ENCODE data around the gene ZNF32.

The ZNF32 gene

DNA sequence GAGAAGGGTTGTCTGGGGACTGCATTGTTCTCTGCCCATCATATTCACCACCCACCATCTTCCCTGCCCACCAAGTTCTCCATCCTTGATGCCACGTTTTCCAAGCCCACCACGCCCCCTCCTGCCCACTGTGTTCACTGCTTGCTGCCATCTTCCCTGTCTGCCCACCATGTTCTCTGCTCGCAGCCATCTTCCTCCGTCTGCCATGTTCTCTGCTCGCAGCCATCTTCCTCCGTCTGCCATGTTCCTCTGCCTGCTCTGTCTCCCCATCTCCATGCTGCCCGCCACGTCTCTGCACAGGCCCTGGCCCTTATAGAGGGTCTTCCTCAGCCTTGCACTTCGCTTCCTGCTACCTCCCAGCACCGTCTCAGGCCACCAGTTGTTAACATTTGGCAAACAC lies 30.0 kb upstream of the ZNF32 start:
- H3K27ac ChIP-seq (replicated peaks): no peak overlapping the region
- DNase-seq (ENCODE audit: low read depth in 1 of 2, low spot score in 1 of 2): no peak
- TF ChIP-seq SPI1 (IDR thresholded peaks at IDR 0.05; ENCODE audit: borderline replicate concordance, low read depth) (no peak), GABPA (IDR thresholded peaks at IDR 0.05; ENCODE audit: low read depth) (no peak), POLR2AphosphoS5 (IDR thresholded peaks at IDR 0.05; ENCODE audit: low read depth) (no peak), REST (IDR thresholded peaks at IDR 0.05; ENCODE audit: insufficient replicate concordance, low read depth) (no peak)
- TF ChIP-seq, protein P1, sequence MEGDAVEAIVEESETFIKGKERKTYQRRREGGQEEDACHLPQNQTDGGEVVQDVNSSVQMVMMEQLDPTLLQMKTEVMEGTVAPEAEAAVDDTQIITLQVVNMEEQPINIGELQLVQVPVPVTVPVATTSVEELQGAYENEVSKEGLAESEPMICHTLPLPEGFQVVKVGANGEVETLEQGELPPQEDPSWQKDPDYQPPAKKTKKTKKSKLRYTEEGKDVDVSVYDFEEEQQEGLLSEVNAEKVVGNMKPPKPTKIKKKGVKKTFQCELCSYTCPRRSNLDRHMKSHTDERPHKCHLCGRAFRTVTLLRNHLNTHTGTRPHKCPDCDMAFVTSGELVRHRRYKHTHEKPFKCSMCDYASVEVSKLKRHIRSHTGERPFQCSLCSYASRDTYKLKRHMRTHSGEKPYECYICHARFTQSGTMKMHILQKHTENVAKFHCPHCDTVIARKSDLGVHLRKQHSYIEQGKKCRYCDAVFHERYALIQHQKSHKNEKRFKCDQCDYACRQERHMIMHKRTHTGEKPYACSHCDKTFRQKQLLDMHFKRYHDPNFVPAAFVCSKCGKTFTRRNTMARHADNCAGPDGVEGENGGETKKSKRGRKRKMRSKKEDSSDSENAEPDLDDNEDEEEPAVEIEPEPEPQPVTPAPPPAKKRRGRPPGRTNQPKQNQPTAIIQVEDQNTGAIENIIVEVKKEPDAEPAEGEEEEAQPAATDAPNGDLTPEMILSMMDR (IDR thresholded peaks at IDR 0.05; ENCODE audit: insufficient read depth, low read length): no peak
- no peak overlapping the region for H3K4me3 ChIP-seq (replicated peaks; ENCODE audit: insufficient read depth, low read length)
- no peaks in the 10 kb centered on the region for H3K27me3 ChIP-seq (ENCODE audit: insufficient read depth, poor library complexity, severe bottlenecking)

GRCh38 chr10:43676901-43677300 lies 28.2 kb upstream of the ZNF32 start:
- Histone ChIP-seq H3K27me3 (ENCODE audit: insufficient read depth, poor library complexity, severe bottlenecking) (peaks cover 4% of the 10 kb centered on the region), H3K4me3 (replicated peaks; ENCODE audit: insufficient read depth, low read length) (no peak overlapping the region), H3K27ac (replicated peaks) (no peak overlapping the region)
- no peak for DNase-seq (ENCODE audit: low read depth in 1 of 2, low spot score in 1 of 2)
- TF ChIP-seq GABPA (IDR thresholded peaks at IDR 0.05; ENCODE audit: low read depth): no peak

DNA sequence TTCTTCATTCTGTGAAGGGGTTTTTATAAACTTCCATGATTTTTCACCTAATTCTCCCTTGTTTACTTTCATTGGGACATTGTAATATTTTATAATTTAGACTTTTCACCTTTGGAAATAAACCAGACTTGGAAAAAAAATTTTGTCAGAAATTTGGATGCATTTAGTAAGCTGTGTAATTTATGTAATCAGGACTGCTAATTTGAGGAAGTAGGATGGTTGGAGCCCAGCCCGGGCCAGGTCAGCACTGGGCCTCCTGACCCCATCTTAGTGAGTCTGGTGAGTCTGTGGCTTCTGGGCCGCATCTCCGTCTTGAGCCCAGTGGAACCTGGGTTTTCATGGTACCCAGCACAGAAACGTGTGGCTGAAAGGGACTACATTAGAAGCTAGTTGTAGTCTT lies 27.6 kb upstream of the ZNF32 start:
- TF ChIP-seq POLR2AphosphoS5 (IDR thresholded peaks at IDR 0.05; ENCODE audit: low read depth) (no peak), GABPA (IDR thresholded peaks at IDR 0.05; ENCODE audit: low read depth) (no peak), REST (IDR thresholded peaks at IDR 0.05; ENCODE audit: insufficient replicate concordance, low read depth) (no peak), SPI1 (IDR thresholded peaks at IDR 0.05; ENCODE audit: borderline replicate concordance, low read depth) (no peak)
- TF ChIP-seq, protein P1 (IDR thresholded peaks at IDR 0.05; ENCODE audit: insufficient read depth, low read length): no peak
- Histone ChIP-seq H3K27me3 (ENCODE audit: insufficient read depth, poor library complexity, severe bottlenecking) (peaks cover 4% of the 10 kb centered on the region), H3K27ac (replicated peaks) (no peak overlapping the region), H3K4me3 (replicated peaks; ENCODE audit: insufficient read depth, low read length) (no peak overlapping the region)
- DNase-seq (ENCODE audit: low read depth in 1 of 2, low spot score in 1 of 2): no peak

GRCh38 chr10:43674553-43675210 lies 26.0 kb upstream of the ZNF32 start:
- DNase-seq (ENCODE audit: low read depth in 1 of 2, low spot score in 1 of 2): no peak
- peaks cover 4% of the 10 kb centered on the region for H3K27me3 ChIP-seq (ENCODE audit: insufficient read depth, poor library complexity, severe bottlenecking)
- TF ChIP-seq REST (IDR thresholded peaks at IDR 0.05; ENCODE audit: insufficient replicate concordance, low read depth) (no peak), SPI1 (IDR thresholded peaks at IDR 0.05; ENCODE audit: borderline replicate concordance, low read depth) (no peak), POLR2AphosphoS5 (IDR thresholded peaks at IDR 0.05; ENCODE audit: low read depth) (no peak), GABPA (IDR thresholded peaks at IDR 0.05; ENCODE audit: low read depth) (no peak)
- TF ChIP-seq, protein P1 (IDR thresholded peaks at IDR 0.05; ENCODE audit: insufficient read depth, low read length): no peak
- H3K27ac ChIP-seq (replicated peaks): no peak overlapping the region
- H3K4me3 ChIP-seq (replicated peaks; ENCODE audit: insufficient read depth, low read length): no peak overlapping the region
